Activated CD8-positive, alpha-beta memory T cell treated with anti-CD3 and anti-CD28 coated beads, Interleukin-2, amount 50 U/mL, for 1 hour (primary cell): ENCODE measurements around the gene GOLGA8H.
"Not testable (repeated sequence)": the region's sequence is repeated elsewhere in the genome, so short reads cannot be mapped to it uniquely, and the experiment has no call there.

ENCODE experiments used
- DNase-seq: peaks from one replicate; pipeline ENCODE4 v3.0.0-alpha.2; 2020; ENCODE audit errors: extremely low read depth

The GOLGA8H gene, protein sequence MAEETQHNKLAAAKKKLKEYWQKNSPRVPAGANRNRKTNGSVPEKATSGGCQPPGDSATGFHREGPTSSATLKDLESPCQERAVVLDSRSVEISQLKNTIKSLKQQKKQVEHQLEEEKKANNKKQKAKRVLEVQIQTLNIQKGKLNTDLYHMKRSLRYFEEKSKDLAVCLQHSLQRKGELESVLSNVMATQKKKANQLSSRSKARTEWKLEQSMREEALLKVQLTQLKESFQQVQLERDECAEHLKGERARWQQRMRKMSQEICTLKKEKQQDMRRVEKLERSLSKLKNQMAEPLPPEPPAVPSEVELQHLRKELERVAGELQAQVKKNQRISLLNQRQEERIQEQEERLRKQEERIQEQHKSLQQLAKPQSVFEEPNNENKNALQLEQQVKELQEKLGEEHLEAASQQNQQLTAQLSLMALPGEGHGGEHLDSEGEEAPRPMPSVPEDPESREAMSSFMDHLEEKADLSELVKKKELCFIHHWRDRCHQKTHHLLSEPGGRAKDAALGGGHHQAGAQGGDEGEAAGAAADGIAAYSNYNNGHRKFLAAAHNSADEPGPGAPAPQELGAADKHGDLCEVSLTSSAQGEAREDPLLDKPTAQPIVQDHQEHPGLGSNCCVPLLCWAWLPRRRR

DNA sequence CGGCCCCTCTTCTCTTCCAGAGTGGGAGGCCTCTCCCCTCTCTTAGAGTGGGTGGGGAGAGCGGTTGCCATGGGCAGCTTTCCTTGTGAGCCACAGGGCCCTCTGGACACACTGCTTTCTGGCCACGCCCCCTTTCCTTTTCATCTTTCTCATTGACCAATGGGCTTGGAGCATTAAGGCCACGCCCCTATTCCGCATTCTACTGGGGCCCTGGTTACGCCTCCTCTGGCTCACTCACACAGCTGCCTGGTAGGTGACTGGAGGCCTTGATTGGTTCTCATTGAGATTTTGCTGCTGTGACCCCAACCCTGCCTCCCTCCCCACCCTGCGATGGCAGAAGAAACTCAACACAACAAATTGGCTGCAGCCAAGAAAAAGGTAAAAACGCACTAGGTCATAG is at the start of gene GOLGA8H:
Gene GOLGA8H (plus strand): TSS at position 233 of the 400 bp plus-strand sequence. CDS start 98 bp downstream, at position 331.
- DNase-seq: not testable (repeated sequence)

DNA sequence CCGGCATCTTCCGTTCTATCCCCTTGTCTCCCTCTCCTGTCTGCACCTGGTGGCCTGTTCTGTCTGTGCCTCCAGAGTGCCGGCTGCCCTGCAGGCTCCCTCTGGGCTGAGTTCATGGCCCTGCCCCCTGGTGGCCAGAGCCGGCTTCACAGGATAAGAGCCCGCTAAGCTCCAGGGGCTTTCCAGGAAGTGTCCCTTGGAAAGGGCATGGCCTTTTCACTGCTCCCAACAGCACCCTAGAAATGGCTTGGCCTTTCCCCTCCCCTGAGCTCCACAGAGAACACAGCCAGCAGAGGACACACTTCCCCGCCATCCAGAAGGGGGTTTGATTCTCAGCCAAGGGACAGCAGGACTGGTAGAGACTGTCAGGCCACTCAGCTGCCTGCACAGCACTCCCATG is 36.9 kb upstream of the GOLGA8H start:
- DNase-seq: not testable (repeated sequence)

DNA sequence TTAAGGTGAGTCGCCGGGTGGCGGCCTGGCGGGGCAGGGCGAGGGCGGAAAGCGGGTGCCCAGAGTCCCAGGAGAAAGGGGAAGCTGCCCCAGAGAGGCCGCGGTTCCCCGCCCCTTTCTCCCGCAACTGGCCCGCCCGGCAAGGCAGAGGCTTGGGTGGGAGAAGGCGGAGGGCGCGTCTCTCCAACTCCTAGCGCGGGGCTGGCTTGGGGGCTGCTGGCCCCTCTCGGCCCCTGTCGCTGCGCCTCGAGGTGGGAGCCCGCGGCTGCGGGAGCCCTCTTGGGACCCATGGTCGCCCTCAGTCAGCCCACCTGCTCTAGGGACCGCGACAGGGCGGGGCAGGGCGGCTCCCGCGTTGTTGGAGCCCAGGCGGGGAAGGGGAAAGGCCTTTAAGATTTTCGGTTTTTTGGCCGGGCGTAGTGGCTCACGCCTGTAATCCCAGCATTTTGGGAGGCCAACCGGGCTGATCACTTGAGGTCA is 30.8 kb upstream of the GOLGA8H start:
- DNase-seq: not testable (repeated sequence)

DNA sequence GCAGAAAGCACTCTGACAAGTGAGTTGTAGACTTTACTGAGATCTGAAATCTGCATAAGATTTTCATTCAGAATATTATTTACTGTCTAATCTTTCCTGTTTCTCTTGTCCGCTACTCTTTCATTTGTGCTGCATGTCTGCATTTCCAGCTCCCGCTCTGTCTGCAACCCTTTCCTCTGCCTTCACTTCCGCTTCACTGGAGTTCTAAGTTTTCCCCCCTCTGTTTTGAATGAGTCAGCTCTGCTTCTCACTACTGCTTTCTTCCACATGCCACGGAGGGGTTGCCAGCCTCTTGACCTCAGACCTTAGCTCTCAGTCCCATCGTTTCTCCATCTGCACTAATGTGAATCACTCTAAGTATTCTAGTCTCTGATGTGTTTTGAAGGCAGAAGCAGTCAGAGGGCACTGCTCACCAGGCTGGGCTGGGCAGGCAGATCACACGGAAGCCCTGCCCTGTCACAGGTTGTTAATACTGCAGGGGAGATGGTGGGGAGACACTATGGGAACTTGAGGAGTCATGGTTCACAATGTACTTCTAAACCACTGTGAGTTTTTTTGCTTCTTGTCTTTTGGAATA is 24.3 kb upstream of the GOLGA8H start:
- not testable (repeated sequence) for DNase-seq

DNA sequence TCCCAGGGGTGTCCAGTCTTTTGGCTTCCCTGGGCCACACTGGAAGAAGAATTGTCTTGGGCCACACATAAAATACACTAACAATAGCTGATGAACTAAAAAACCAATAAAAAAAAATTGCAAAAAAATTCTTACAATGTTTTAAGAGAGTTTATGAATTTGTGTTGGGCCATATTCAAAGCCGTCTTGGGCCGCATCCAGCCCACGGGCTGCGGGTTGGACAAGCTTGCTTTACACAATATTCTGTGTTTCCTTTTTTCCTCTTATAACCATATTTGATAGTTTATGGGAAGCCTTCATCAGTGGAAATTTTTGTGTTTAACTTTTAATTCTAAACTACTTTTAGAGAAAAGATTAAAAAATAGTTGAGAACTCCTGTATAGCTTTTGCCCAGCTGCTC is 23.1 kb upstream of the GOLGA8H start:
- DNase-seq: not testable (repeated sequence)

DNA sequence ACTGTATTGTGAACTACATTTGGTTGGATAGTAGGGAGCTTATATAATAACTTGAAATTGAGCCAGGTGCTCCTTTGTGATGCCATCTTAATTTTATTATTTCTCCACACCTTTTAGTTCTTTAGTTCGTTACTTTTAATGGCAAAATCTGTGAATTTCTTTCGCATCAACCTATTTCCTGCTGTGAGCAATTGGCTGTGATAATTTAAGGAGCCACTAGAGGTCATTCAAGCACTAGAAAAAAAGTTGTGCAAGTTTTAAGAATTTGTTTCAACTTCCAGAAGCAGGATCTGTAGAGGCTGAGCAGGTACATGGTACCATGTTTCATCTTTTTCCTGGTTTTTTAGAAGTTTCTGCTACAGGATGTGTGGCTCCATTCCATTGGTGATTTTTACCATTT is 4.9 kb upstream of the GOLGA8H start:
- not testable (repeated sequence) for DNase-seq

DNA sequence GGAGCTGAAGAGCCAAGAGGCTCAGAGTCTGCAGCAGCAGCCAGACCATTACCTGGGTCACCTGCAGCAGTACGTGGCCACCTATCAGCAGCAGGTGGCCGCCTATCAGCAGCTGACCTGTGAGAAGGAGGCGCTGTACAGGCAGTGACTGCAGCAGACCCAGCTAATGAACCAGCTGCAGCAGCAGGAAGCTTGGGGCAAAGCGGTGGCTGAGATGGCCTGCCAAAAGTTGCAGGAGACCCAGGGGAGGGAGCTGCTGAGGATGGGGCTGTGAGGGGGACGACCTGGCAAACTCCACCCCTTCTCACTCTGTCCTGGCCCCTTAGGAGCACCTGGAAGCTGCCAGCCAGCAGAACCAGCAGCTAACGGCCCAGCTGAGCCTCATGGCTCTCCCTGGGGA is 8.4 kb downstream of the GOLGA8H start:
- not testable (repeated sequence) for DNase-seq

DNA sequence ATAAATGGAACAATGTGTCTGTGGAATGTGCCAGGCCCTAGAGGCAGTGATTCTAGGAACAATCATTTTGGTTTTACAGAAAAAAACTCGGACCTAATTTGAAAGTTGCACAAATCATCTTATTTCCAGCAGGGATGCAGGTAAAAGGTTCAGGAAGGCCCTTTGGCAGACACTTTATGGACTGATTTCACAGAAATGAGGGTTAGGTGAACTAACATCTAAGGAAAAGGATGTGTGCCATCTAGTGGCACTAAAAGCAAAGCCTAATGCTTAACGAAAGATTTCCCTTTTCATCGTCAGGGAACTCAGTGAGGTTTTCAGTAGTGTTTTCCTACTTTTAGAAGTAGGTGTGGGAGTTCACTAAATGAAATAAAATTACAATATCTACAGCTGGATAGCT is 17.5 kb downstream of the GOLGA8H start:
- not testable (repeated sequence) for DNase-seq

DNA sequence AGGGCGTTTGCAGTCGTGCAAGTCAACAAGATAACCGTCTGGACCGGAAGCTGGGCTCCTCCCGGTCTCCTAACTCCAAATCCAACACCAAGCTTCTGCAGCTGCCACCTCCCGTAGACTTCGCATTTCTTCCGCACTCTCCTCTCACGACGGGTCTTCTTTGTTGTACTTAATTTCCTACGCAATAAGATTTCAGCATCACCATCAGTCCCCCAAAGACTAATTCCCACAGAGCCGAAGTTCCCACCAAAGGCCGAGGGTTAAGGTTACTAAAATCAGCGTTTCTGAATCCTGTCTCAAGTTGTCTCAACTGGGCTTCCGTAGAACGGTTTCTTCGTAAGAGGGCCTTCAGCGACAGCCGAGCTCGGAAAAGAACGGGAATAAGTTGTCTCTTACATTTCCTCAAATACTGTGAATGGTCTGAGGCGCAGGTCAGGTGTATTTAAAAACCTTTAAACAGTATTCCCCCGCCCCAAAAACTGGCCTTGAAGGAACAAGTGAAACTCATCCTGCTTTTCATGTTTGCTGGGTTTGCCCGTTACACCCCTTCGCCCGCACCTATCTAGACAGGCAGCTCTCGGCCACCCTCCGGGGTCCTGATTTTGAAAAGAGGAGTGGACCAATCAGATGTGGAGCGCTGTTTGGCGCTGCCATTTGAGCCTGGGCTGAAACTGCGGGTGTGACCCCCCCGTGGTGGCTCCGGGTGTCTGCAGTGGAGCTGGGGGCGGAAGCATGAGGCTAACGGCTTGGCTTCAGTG is 21.8 kb downstream of the GOLGA8H start, which contains the start of gene ARHGAP11B:
Gene ARHGAP11B (plus strand): TSS at position 693 of the 758 bp plus-strand sequence.
- peak; percentile 80 for DNase-seq

DNA sequence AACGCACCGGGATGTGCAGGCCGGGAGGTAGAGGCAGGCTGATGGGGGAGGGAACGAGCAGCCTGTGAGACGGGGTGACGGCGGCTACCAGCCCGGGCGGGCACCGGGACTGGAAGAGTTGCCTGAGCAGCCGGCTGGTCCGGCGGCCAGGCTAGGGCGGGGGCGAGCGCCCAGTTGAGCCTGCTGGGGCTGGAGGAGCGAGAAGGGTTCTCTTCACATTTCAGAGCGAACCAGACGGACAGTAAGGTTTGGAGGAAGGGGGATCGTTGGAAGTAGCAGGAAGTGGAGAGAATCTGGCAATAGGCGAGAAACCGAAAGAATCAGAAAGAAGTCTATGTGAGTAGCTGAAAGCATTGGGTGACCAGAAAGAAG is 22.4 kb downstream of the GOLGA8H start:
- DNase-seq: not testable (repeated sequence)

DNA sequence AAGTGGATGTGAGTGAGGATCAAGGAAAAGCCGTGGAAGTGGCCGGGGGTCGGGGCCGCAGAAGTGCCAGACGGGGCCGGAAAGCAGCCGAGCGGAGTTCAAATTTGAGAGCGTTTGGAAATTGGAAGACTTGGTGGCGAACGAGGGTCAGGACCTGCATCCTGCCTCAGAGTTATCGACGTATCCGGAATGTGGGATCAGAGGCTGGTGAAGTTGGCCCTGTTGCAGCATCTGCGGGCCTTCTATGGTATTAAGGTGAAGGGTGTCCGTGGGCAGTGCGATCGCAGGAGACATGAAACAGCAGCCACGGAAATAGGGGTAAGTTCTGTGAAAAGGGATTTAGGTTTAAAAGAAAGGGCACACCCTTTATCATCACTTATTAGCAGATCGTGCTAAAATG is 22.8 kb downstream of the GOLGA8H start:
- not testable (repeated sequence) for DNase-seq

DNA sequence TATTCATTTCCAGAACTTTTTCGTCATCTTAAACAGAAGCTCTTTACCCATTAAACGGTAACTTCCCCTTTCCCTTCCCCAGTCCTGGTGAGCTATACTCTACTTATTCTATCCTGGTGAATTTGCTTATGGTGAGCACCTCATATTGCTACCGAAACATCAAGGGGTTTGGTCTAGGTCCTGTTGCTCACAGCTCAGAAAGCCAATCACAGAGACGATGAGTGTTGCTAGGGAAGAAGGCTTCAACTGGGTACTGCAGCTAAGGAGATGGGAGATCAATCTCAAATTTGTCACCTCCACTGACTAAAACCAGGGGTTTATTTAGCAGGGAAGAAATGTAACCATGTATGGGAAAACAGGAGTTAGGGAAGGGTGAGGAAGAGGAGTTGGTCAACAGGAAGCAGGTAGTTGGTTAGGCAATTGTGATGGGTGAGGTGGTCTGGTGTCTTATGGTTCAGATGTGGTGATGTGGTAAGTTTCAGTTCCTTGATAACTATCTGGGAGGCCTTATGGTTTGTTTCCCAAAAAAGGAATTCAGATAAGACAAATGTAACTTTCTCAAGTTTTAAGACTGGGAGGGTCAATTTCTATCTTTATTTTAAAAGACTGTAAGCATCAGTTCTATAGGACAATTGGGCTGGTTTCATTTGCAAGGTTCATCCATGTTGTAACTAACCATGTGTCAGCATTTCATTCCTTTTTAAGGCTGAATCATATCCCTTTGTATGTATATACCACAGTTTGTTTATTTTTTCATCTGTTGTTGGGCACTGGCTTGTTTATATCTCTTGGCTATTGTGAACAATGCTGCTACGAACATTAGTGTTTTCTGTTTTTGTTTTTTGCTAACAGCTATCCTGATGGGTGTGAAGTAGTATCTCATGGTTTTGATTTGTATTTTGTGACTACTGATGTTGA is 46.4 kb downstream of the GOLGA8H start:
- DNase-seq: no peak

DNA sequence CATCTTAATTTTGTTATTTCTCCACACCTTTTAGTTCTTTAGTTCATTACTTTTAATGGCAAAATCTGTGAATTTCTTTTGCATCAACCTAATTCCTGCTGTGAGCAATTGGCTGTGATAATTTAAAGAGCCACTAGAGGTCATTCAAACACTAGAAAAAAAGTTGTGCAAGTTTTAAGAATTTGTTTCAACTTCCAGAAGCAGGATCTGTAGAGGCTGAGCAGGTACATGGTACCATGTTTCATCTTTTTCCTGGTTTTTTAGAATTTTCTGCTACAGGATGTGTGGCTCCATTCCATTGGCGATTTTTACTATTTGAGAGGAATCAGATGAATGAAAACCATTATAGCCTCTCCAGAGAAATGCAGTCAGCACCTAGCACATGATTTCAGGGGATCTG is 57.3 kb downstream of the GOLGA8H start:
- not testable (repeated sequence) for DNase-seq
